Lung (tissue), 12 donors: Measurements from ENCODE around the gene PIK3R2. TPM values are rescaled to one million over a fixed set of nuclear protein-coding genes. Genes with fewer than 3 reads are reported as not detected.

ENCODE experiments used
- ATAC-seq: fragments of 200-7000 bp; cut with Tn5 transposase; one replicate; pipeline ENCODE4 v1.9.1; 2020; ENCODE audit warnings: moderate number of reproducible peaks; ENCODE audit not compliant: insufficient read depth, low FRiP score
- DNase-seq, 3 donors: peaks; one replicate each; pipeline ENCODE4 v3.0.0-alpha.2; 2013 to 2017
- H3K27ac ChIP-seq, 2 donors: one replicate each; pipeline ENCODE4 v1.5.1; 2013; ENCODE audit warnings: mild to moderate bottlenecking in 2 of 2, moderate library complexity in 2 of 2, control low read depth in 1 of 2, inconsistent platforms in 1 of 2, low read depth in 1 of 2, low read length in 1 of 2
- H3K27me3 ChIP-seq, 3 donors: one replicate each; pipeline ENCODE4 v1.5.1; 2013; ENCODE audit warnings: low read length in 2 of 3; ENCODE audit not compliant: control insufficient read depth in 3 of 3, insufficient read depth in 3 of 3
- H3K36me3 ChIP-seq, 4 donors: one replicate each; pipeline ENCODE4 v1.5.1; 2013; ENCODE audit warnings: low read length in 4 of 4, mild to moderate bottlenecking in 1 of 4, moderate library complexity in 1 of 4; ENCODE audit not compliant: control insufficient read depth in 4 of 4, insufficient read depth in 4 of 4
- H3K4me1 ChIP-seq, 5 donors: one replicate each; pipeline ENCODE4 v1.5.1; 2013; ENCODE audit warnings: low read length in 5 of 5, mild to moderate bottlenecking in 2 of 5, moderate library complexity in 1 of 5; ENCODE audit not compliant: control insufficient read depth in 5 of 5, insufficient read depth in 5 of 5
- H3K4me3 ChIP-seq: one replicate; pipeline ENCODE4 v1.5.1; 2013; ENCODE audit warnings: mild to moderate bottlenecking, control low read depth, moderate library complexity
- H3K9ac ChIP-seq, 2 donors: one replicate each; pipeline ENCODE4 v1.5.1; 2013; ENCODE audit warnings: low read length in 2 of 2, control low read depth in 1 of 2; ENCODE audit not compliant: insufficient read depth in 1 of 2
- H3K9me3 ChIP-seq, 4 donors: one replicate each; pipeline ENCODE4 v1.5.1; 2013; ENCODE audit warnings: low read length in 3 of 4, mild to moderate bottlenecking in 1 of 4, moderate library complexity in 1 of 4; ENCODE audit not compliant: control insufficient read depth in 4 of 4, insufficient read depth in 3 of 4
- CTCF ChIP-seq: IDR thresholded peaks from 2 replicates; pipeline ENCODE4 v1.5.1; 2012; ENCODE audit warnings: mild to moderate bottlenecking; ENCODE audit errors: control extremely low read depth, extremely low read depth
- WGBS, 2 donors: extraction: QIAGEN DNeasy Blood & Tissue Kit; methylation state at CpG; one replicate each; pipeline ENCODE4 v1.1.7; 2013; 5-methylcytosine and 5-hydroxymethylcytosine counted together
- polyA plus RNA-seq, 2 donors: library from polyadenylated mRNA; stranded (reverse); fragments of 200-250 nt; gene quantifications; one replicate each; pipeline ENCODE4 v1.2.1, GENCODE V29; 2013
- total RNA-seq, 2 donors: library from RNA; depleted of rRNA in 1 of 2; stranded (reverse); fragments of >200 nt in 1 of 2; gene quantifications; one replicate each; pipeline ENCODE4 v1.2.1, GENCODE V29; 2014 to 2021
- donor health status: control.
- donor health status: control.
- donor health status: Bipolar disorder and iron deficiency.
- donor health status: healthy.
- donor health status: DM: yes; HTN: yes; CAD: no.

The PIK3R2 gene
- total and polyA plus RNA-seq, 4 donors: 7.0 to 36.2 (median 20.4) TPM

GRCh38 chr19:18168673-18169381 is 15.9 kb downstream of the PIK3R2 start:
- ATAC-seq (no peak), DNase-seq (no peak)
- no peak for TF ChIP-seq CTCF
- no peak overlapping the region for H3K4me3 ChIP-seq
- H3K36me3 ChIP-seq: peaks cover 8 to 29% (median 16%) of the 10 kb centered on the region in 4 donors
- no peaks in the 10 kb centered on the region for H3K9me3 ChIP-seq
- H3K4me1 ChIP-seq: peaks cover 0 to 8% (median 0%) of the 10 kb centered on the region in 5 donors
- H3K27ac ChIP-seq: no peak overlapping the region
- no peaks in the 10 kb centered on the region for H3K27me3 ChIP-seq
- no peak overlapping the region for H3K9ac ChIP-seq
- WGBS, 2 donors: 95% methylated on average over 65 to 66 of the region's 66 CpGs

GRCh38 chr19:18170714-18171255 is 17.8 kb downstream of the PIK3R2 start:
- peaks cover 4 to 26% (median 6%) of the 10 kb centered on the region in 4 donors for H3K36me3 ChIP-seq
- peaks cover 0 to 8% (median 4%) of the 10 kb centered on the region in 5 donors for H3K4me1 ChIP-seq
- no peaks in the 10 kb centered on the region for H3K9me3 ChIP-seq
- no peak overlapping the region for H3K4me3 ChIP-seq
- H3K27me3 ChIP-seq: peaks cover 0 to 2% (median 0%) of the 10 kb centered on the region in 3 donors
- H3K27ac ChIP-seq: peak overlapping the region in 1 of 2 donors; percentile 77
- 52 to 60% methylated on average over 16 of the region's 16 CpGs for WGBS, 2 donors
- ATAC-seq (no peak), DNase-seq (no peak)
- TF ChIP-seq CTCF: no peak
- no peak overlapping the region for H3K9ac ChIP-seq

GRCh38 chr19:18171605-18172327 is 18.8 kb downstream of the PIK3R2 start:
- 88 to 93% methylated on average over 8 of the region's 8 CpGs for WGBS, 2 donors
- H3K4me1 ChIP-seq: peaks cover 0 to 8% (median 4%) of the 10 kb centered on the region in 5 donors
- H3K27me3 ChIP-seq: peaks cover 0 to 2% (median 0%) of the 10 kb centered on the region in 3 donors
- H3K27ac ChIP-seq: peak overlapping the region in 1 of 2 donors; percentile 71
- peaks cover 0 to 21% (median 2%) of the 10 kb centered on the region in 4 donors for H3K36me3 ChIP-seq
- H3K9me3 ChIP-seq: no peaks in the 10 kb centered on the region
- no peak overlapping the region for H3K9ac ChIP-seq
- no peak for DNase-seq
- no peak for ATAC-seq
- H3K4me3 ChIP-seq: no peak overlapping the region
- TF ChIP-seq CTCF: no peak
